Measurements from ENCODE around the gene FRMD3.
A peak's percentile ranks its signal among the peaks of the same experiment; 100 is the strongest.

FRMD3 gene

GRCh38 chr9:83451308-83451707 is 86.9 kb downstream of the FRMD3 start:
- no peaks in the 10 kb centered on the region for H3K27me3 ChIP-seq
- H3K4me3 ChIP-seq (ENCODE audit: low read depth, low read length), result no peak overlapping the region
- TF ChIP-seq CTCF (IDR thresholded peaks at IDR 0.05; ENCODE audit: low read depth, low read length), result no peak
- H3K9me3 ChIP-seq, result no peaks in the 10 kb centered on the region; the same call in 1 of the 2 replicates
- H3K36me3 ChIP-seq, result peaks cover 5% of the 10 kb centered on the region; the same call in 1 of the 2 replicates
- peak; percentile 35 for DNase-seq
- H3K4me1 ChIP-seq, result peaks cover 33% of the 10 kb centered on the region

DNA sequence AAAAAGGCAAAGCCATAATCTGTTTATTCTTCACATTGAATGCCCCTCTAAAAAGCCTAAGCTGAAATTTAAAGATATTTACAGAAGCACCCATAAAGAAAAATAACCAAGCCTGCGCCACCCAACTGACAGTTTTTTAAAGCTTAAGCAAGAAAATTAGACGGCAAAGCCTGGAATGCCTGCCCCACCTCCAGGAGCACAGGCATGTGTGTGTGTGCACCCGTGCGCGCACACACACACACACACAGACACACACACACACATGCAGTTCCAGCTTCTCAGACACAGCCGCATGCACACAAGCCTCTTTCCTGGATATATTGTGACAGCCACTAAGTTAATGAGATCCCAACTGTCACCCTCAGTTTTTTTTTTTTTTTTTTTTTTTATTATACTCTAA is 88.2 kb downstream of the FRMD3 start:
- Histone ChIP-seq H3K27me3 (no peaks in the 10 kb centered on the region), H3K4me1 (peaks cover 31% of the 10 kb centered on the region), H3K4me3 (ENCODE audit: low read depth, low read length) (no peak overlapping the region), H3K36me3 (peaks cover 5% of the 10 kb centered on the region; the same call in 1 of the 2 replicates), H3K9me3 (no peaks in the 10 kb centered on the region; the same call in 1 of the 2 replicates)
- no peak for DNase-seq
- no peak for TF ChIP-seq CTCF (IDR thresholded peaks at IDR 0.05; ENCODE audit: low read depth, low read length)

- peaks cover 5% of the 10 kb centered on the region; the same call in 1 of the 2 replicates for H3K36me3 ChIP-seq
- no peak for TF ChIP-seq CTCF (IDR thresholded peaks at IDR 0.05; ENCODE audit: low read depth, low read length)
- H3K4me3 ChIP-seq (ENCODE audit: low read depth, low read length), result no peak overlapping the region
- no peaks in the 10 kb centered on the region; the same call in 1 of the 2 replicates for H3K9me3 ChIP-seq
- peak; percentile 33 for DNase-seq
- no peaks in the 10 kb centered on the region for H3K27me3 ChIP-seq
- peaks cover 37% of the 10 kb centered on the region for H3K4me1 ChIP-seq
These were observed 89.0 kb downstream of the FRMD3 start for GRCh38 chr9:83449166-83449565.

GRCh38 chr9:83448626-83449025 is 89.6 kb downstream of the FRMD3 start:
- Histone ChIP-seq H3K4me3 (ENCODE audit: low read depth, low read length) (no peak overlapping the region), H3K4me1 (peaks cover 37% of the 10 kb centered on the region), H3K9me3 (no peaks in the 10 kb centered on the region), H3K36me3 (peaks cover 5% of the 10 kb centered on the region; the same call in 1 of the 2 replicates), H3K27me3 (no peaks in the 10 kb centered on the region)
- TF ChIP-seq CTCF (IDR thresholded peaks at IDR 0.05; ENCODE audit: low read depth, low read length), result no peak
- no peak for DNase-seq

- TF ChIP-seq CTCF (IDR thresholded peaks at IDR 0.05; ENCODE audit: low read depth, low read length), result no peak
- Histone ChIP-seq H3K27me3 (no peaks in the 10 kb centered on the region), H3K36me3 (peaks cover 5% of the 10 kb centered on the region; the same call in 1 of the 2 replicates), H3K4me1 (peaks cover 37% of the 10 kb centered on the region), H3K4me3 (ENCODE audit: low read depth, low read length) (no peak overlapping the region), H3K9me3 (no peaks in the 10 kb centered on the region)
- DNase-seq, result no peak
These were observed 90.8 kb downstream of the FRMD3 start for GRCh38 chr9:83447351-83447750.

DNA sequence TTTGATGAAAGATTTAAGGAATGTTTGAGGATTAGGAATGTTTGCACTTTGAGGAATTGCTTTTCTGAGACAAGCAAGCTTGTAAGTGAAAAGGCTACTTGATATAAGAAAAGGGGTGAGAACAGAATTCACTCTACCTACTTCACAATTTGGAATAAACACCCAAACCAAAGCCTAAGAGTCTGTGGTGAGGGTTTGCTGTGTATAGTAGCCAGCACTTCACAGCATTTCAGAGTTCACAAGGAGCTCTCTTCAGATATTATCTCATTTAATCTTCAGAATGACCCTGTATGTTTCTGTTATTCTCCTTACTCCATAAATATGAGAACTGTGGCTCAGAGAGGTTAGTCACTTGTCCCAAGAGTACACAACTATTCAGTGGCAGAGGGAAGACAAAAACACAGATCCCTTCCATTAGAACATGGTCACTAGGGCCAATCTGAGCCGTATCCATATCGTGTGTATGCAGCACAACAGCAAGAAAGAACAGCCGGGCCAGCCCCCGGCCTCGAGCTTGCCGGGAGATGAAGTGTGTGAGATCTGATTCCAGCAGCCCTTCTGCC is 92.4 kb downstream of the FRMD3 start:
- H3K27me3 ChIP-seq, result no peaks in the 10 kb centered on the region
- H3K4me1 ChIP-seq, result peaks cover 30% of the 10 kb centered on the region
- peaks cover 5% of the 10 kb centered on the region; the same call in 1 of the 2 replicates for H3K36me3 ChIP-seq
- no peak for DNase-seq
- no peak for TF ChIP-seq CTCF (IDR thresholded peaks at IDR 0.05; ENCODE audit: low read depth, low read length)
- no peaks in the 10 kb centered on the region for H3K9me3 ChIP-seq
- H3K4me3 ChIP-seq (ENCODE audit: low read depth, low read length), result no peak overlapping the region

Data from BE2C (cell line).